KOPT-K1 (cell line): Measurements from ENCODE around the gene VASN.
"Not testable (repeated sequence)": the region's sequence is repeated elsewhere in the genome, so short reads cannot be mapped to it uniquely, and the experiment has no call there.

Source experiments
- H3K27ac ChIP-seq: fragments of 200-600 bp; sonication (generic); 2 replicates; pipeline ENCODE4 v1.5.1; 2016; ENCODE audit warnings: antibody characterized with exemption, mild to moderate bottlenecking, low read depth, low read length; ENCODE audit not compliant: poor library complexity, severe bottlenecking
- H3K36me3 ChIP-seq: fragments of 200-600 bp; sonication (generic); 2 replicates; pipeline ENCODE4 v1.5.1; 2017; ENCODE audit warnings: antibody characterized with exemption, mild to moderate bottlenecking, low read length, moderate library complexity; ENCODE audit not compliant: insufficient read depth
- H3K9me3 ChIP-seq: fragments of 200-600 bp; sonication (generic); 2 replicates; pipeline ENCODE4 v1.5.1; 2017; ENCODE audit warnings: antibody characterized with exemption, low read length, mild to moderate bottlenecking; ENCODE audit not compliant: insufficient read depth, poor library complexity, severe bottlenecking

The VASN gene

DNA sequence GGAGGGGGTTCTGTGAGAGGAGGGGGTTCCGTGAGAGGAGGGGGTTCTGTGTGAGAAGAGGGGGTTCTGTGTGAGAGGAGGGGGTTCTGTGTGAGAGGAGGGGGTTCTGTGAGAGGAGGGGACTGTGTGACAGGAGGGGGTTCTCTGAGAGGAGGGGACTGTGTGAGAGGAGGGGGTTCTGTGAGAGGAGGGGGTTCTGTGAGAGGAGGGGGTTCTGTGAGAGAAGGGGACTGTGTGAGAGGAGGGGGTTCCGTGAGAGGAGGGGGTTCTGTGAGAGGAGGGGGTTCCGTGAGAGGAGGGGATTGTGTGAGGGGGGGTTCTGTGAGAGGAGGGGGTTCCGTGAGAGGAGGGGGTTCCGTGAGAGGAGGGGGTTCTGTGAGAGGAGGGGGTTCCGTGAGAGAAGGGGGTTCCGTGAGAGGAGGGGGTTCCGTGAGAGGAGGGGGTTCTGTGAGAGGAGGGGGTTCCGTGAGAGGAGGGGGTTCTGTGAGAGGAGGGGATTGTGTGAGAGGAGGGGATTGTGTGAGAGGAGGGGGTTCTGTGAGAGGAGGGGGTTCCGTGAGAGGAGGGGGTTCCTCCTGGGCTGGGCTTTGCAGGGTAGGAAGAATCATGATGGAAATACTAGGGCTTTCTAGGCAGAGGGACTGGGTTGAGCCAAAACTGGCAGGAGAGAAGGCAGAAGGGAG is 27.2 kb upstream of the VASN start:
- not testable (repeated sequence) for H3K27ac ChIP-seq, H3K9me3 ChIP-seq
- H3K36me3 ChIP-seq, result peaks cover 67% of the 10 kb centered on the region

DNA sequence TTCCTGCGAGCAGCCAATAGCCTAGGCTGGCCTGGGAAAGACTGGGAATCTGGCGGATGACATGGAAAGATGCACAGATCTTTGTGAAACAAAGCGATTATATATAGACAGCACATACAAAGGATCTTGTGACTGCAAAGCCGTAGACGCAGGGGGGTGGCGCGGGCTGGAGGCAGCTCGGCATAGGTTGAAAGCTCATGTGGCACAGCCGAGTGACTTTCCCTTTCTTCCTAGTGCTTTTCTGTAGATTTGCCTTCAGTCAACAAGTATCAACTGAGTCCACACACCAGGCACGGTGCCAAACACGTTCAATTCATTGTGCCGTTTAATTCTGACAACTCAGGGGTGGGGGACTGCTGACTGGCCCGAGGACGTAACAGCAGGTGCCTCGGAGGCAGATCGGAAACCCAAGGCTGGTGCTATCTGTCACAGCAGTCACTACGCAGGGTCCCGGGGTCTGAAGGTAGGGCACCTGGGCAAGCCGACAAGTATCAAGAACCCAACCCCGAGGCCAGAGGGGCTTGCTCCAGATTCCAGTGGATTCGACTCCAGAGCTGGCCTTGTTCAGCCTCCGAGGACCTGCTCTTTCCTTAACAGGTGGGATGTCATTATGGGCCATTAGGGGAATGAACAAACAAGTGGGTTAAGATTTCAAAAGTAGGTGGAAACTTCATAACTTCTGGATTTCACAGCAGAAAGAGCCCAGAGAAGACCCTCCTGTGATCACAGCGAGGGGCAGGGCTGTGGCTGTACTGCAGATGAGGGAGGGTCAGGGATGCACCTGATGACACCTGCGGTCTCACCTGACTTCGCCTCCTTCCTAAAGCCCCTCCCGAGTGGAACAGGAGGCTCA is 26.4 kb upstream of the VASN start:
- peaks cover 61% of the 10 kb centered on the region for H3K36me3 ChIP-seq
- no peak overlapping the region for H3K27ac ChIP-seq

DNA sequence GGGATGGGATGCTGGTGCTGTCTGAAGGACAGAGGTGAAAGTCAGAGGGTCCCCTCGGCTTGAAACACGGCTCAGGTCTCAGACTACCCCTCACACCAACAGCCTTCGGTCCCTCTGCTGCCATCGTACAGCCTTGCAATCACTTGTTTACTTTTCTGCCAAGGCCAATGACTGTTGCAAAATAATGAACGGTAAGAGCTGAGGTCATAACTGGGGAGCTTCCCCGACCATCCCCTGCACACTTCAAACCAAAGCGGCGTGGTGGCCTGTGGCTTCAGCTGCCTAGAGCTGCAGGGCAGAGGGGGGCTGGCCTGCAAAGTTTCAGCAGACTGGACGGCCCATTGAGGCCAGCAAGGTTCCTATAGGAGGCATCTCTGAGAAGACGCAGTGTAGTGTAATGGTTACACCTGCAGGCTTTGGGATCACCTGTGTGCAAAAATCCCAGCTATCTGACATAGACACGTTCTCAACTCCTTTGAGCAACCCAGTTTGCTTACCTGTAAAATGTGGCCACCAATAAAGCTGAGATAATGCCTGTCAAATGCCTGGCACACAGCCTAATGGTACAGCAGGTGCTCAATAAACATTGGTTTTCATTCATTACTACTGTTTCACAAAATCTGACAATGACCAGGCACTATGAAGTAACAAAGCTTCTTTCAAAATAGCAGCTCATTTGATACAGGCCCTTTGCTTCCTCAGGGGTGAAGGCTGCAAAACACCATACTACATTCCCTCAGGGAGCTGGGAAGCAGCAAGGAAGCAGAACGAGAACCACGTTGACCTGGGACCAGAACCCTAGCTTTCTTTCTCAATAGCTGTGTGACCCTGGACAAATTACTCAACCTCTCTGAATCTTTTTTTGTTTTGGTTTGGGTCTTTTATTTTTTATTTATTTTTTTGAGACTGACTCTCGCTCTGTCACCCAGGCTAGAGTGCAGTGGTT is 25.5 kb upstream of the VASN start:
- Histone ChIP-seq H3K36me3 (peaks cover 52% of the 10 kb centered on the region), H3K27ac (no peak overlapping the region), H3K9me3 (peaks cover 8% of the 10 kb centered on the region)

More for the DNA sequence above, 26.4 kb upstream of the VASN start:
- H3K9me3 ChIP-seq, result peaks cover 8% of the 10 kb centered on the region

DNA sequence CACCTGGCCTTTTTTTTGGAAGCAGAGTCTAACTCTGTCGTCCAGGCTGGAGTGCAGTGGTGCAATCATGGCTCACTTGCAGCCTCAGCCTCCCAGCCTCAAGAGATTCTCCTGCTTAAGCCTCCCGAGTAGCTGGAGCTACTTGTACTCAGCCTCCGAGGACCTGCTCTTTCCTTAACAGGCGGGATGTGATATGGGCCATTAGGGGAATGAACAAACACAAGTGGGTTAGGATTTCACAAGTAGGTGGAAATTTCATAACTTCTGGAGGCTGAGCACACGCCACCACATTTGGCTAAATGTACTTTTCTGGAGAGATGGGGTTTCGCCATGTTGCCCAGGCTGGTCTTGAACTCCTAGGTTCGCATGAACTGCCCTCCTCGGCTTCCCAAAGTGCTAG is 24.6 kb upstream of the VASN start:
- Histone ChIP-seq H3K27ac (no peak overlapping the region), H3K36me3 (peaks cover 44% of the 10 kb centered on the region), H3K9me3 (peaks cover 8% of the 10 kb centered on the region)

DNA sequence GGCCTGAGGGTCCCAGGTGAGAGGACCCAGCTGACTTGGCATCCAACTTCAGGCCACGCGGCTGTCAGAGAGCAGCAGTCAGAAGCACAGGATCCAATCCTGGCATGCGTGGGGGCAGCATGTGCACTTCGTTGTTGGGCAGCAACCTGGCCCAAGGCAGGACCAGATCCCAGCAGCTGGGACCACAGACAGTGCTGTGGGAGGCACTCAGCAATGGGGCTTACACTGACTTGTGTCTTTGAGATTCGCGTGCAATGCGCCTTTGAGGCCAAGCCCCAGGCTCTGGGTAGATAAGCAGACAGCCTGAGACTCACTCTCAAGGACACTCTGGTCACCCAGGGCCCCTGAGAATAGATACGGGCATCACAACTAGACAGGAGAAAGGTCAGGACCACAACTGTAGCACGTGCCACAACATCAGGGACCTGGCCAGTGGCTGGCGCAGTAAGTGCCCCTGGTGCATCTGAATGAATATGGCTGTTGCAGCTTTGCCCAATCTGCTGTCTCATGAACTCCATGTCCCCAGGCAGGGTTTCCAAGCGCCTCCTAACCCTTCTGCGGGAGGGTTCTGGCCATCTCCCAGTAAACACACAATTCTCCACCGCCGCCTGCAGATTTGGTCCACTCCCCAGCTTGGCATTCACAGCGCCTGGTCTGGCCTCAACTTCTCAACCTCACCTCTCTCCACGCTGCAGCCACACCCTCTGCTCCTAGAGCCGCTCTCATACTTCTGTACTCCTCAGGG is 23.7 kb upstream of the VASN start:
- Histone ChIP-seq H3K36me3 (peaks cover 42% of the 10 kb centered on the region), H3K27ac (no peak overlapping the region), H3K9me3 (peaks cover 8% of the 10 kb centered on the region)

DNA sequence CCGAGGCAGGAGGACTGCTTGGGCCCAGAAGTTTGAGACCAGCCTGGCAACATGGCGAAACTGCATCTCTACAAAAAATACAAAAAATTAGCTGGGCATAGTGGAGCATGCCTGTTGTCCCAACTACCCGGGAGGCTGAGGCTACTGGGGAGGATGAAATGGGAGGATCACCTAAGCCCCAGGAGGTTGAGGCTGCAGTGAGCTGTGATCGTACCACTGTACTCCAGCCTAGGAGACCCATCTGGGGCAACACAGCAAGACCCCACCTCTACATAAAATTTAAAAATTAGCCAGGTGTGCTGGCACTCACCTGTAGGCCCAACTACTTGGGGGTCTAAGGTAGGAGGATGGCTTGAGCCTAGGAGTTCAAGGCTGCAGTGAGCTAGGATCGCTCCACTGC is 22.3 kb upstream of the VASN start:
- H3K27ac ChIP-seq, result no peak overlapping the region
- H3K36me3 ChIP-seq, result peaks cover 46% of the 10 kb centered on the region
- H3K9me3 ChIP-seq, result peaks cover 5% of the 10 kb centered on the region

DNA sequence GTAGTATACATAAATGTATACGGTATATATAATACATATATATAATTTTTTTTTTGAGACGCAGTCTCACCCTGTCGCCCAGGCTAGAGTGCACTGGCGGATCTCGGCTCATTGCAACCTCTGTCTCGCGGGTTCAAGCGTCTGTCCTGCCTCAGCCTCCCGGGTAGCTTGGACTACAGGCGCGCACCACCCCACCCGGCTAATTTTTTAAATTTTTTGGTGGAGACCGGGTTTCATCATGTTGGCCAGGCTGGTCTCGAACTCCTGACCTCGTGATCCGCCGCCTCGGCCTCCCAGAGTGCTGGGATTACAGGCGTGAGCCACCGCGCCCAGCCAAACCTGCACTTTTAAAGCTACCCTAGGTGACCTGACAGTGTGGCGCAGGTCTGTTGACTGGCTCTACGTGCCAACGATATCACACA is 21.3 kb upstream of the VASN start:
- H3K36me3 ChIP-seq, result peaks cover 55% of the 10 kb centered on the region
- peak overlapping the region; percentile 79 for H3K27ac ChIP-seq
- H3K9me3 ChIP-seq, result no peaks in the 10 kb centered on the region

DNA sequence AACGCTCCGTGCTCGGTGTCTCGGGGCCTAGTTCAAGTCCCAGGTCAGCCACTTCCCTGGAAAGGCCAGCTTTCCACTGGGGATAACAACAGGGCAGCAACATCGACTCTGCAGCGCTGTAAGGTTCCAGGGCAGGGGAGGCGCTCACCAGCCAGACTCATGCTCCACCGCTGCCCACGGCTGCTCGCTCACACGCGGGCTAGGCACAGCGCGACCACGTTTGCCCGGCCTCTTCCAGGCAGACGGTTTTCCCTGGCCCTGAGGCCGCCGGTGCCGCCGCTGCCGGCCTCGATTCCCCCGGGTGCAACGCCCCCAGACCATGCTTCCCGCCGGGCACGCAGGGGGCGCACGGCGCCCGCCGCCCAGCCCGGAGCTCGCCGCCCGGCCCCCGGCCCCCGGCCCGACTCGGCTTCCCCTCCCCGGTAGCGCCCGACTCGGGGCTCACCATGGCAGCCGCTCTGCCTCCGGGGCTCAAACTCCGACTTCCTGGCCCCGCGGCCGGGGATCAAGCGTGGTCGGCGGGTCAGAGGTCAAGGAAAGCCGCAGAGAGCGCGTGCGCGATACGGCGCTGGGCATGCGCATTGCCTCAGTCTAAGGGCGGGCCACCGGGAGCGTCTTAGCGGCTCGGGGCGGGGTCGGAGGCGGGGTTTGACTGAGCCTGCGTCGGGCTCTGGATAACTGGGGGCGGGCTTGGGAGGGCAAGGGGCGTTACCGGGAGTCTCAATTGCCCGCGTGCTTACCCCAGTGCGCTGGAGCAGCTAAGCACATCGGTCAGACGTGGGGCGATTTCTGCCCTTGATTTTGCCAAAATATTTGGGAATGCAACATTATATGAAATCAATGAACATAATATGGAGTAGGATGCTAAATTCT is 20.6 kb upstream of the VASN start, which contains the start of gene PAM16:
Gene PAM16, minus strand, starts transcription at position 535 of the 873 bp plus-strand sequence. Its CDS starts 87 bp downstream, at position 448.
- Histone ChIP-seq H3K27ac (peak within 1 kb of the TSS; percentile 79), H3K9me3 (no peaks in the 10 kb centered on the region), H3K36me3 (peaks cover 49% of the 10 kb centered on the region)

DNA sequence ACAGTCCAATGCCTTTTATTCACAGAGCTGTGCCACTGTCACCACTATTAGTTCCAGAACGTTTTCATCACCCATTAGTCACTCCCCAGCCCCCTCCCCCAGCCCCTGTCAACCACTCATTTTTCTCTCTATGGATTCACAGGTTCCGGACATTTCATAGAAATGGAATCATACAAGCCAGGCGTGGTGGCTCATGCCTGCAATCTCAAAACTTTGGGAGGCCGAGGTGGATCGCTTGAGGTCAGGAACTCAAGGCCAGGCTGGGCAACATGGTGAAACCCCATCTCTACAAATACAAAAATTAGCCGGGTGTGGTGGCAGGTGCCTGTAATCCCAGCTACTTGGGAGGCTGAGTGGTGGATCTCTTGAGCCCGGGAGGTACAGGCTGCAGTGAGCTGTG is 19.8 kb upstream of the VASN start:
- no peak overlapping the region for H3K27ac ChIP-seq
- peaks cover 52% of the 10 kb centered on the region for H3K36me3 ChIP-seq
- no peaks in the 10 kb centered on the region for H3K9me3 ChIP-seq

DNA sequence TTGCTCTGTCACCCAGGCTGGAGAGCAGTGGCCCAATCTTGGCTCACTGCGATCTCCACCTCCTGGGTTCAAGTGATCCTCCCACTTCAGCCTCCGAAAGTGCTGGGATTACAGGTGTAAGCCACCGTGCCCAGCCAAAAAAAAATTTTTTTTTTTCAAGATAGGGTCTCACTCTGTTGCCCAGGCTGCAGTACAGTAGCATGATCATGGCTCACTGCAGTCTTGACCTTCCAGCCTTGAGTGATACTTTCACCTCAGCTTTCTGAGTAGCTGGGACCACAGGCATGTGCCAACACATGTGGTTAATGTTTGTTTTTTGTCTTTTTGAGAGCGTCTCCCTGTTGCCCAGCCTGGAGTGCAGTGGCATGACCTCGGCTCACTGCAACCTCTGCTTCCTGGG is 18.8 kb upstream of the VASN start:
- Histone ChIP-seq H3K9me3 (no peaks in the 10 kb centered on the region), H3K36me3 (peaks cover 51% of the 10 kb centered on the region), H3K27ac (no peak overlapping the region)

DNA sequence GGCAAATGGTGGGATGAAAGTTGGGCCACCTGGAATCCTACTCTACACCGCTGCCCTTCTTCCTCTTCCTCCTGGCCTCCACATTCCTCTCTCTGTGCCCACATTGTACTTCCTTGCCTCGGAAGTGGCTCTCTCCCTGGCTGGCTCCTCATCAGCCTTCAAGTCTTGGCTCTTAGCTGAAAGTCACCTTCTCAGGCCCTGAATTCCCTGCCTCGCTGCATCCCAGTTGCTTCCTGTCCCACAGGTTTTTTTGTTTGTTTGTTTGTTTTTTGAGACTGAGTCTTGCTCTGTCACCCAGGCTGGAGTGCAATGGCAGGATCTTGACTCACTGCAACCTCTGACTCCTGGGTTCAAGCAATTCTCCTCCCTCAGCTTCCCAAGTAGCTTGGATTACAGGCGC is 18.0 kb upstream of the VASN start:
- H3K9me3 ChIP-seq, result no peaks in the 10 kb centered on the region
- H3K27ac ChIP-seq, result no peak overlapping the region
- peaks cover 51% of the 10 kb centered on the region for H3K36me3 ChIP-seq

DNA sequence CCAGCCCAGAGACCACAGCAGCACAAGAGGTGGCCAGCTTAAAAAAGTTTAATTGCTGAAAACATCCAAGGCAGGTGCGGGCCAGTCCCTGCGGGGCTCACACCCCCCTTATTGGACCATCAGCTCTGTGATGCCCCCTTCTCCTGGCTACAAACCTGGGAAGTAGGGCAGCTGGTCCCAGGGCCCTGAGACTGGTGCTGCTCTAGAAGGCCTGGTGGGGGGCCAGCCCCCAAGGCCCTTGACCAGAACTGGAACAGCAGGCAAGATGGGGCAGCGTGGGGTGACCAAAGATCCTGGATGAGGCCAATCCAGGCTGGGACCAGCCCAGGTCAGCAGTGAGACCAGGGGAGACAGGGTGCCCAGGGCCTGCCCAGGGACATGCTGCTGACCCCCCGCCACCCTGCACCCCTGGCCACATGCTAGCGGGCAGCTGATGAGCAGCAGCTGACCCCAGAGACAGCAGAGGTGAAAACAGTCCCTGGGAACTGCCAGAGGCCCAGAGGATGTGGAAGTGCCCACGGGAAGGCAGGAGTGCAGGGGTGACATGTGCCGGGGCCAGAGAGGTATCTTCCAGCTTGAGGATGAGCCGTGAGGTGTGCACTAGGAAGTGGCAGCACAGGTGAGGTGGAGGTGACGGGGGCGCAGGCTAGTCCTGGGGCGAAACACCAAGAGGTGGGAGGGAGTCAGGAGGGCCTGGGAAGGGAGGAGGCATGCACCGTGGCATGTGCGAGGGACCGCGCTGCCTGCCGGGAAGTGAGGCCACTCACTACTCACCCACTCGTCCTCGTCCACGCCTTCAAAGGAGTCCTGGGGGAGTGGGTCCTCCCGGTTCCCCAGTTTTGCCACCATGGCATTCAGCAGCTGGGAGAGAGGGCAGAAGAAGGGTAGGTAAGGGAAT is 16.9 kb upstream of the VASN start:
- no peaks in the 10 kb centered on the region for H3K9me3 ChIP-seq
- peaks cover 53% of the 10 kb centered on the region for H3K36me3 ChIP-seq
- H3K27ac ChIP-seq, result no peak overlapping the region

DNA sequence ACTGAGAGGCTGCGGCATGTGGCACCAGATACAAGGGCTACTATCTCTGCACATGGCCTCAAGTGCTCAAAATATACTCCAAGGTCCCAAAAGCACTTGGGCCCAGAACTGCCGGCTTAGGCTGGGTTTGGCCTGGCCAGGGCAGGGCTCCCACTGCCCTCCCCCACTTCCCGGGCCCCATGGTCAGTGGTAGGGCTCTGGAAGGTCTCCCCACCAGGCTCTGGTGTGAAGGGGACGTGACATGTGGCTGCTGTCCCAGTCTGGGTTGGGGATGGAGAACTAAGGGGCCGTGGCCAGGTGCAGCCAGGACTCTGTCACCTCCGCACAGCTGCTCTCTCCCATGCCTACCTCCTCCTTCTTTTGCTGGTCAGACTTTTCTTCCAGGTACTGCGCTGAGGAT is 14.8 kb upstream of the VASN start:
- Histone ChIP-seq H3K9me3 (no peaks in the 10 kb centered on the region), H3K36me3 (peaks cover 73% of the 10 kb centered on the region), H3K27ac (no peak overlapping the region)
